K562 (cell line): Measurements from ENCODE around the gene GLIPR2. TPM values are rescaled to one million over a fixed set of nuclear protein-coding genes. Genes with fewer than 3 reads are reported as not detected.

Source experiments
- ATAC-seq: fragments of 200-7000 bp; cut with Tn5 transposase; 3 replicates; pipeline ENCODE4 v1.9.1; 2020; ENCODE audit warnings: moderate library complexity
- BruUV-seq: library from RNA; stranded (reverse); fragments of 400-500 nt; replicated peaks from 2 replicates; lab custom pipeline; 2021; lab: Mats Ljungman, UMichigan
- CTCF ChIA-PET: fragments of 300-600 bp; formaldehyde crosslinking; extraction: SDS; loops from one replicate; lab custom pipeline; 2021; ENCODE audit warnings: low intra/inter-chr PET ratio; lab: Yijun Ruan, JAX
- POLR2A ChIA-PET: fragments of 300-600, 350-650 bp; sonication (Branson Sonifier 250); formaldehyde crosslinking; extraction: SDS; loops from one replicate; lab custom pipeline; 2021; ENCODE audit warnings: antibody characterized with exemption, inconsistent platforms; lab: Yijun Ruan, JAX
- DNase-seq, 4 experiments: peaks; one replicate each; pipeline versions ENCODE4 v3.0.0 to v3.0.0-alpha.2; 2011 to 2018; ENCODE audit warnings: low spot score in 3 of 4, mixed read lengths in 3 of 4; ENCODE audit errors: extremely low read depth in 1 of 4
- FAIRE-seq: peaks from 2 replicates; lab custom pipeline; 2011; peaks lifted over from hg19 to GRCh38; lab: Jason Lieb, UNC
- H2AFZ ChIP-seq: 2 replicates; pipeline ENCODE4 v1.6.0; 2011; ENCODE audit warnings: low read depth, low read length, control low read depth, inconsistent platforms
- H3K27ac ChIP-seq: fragments of 200-600 bp; 3 replicates; pipeline ENCODE4 v1.8.0; 2011; ENCODE audit warnings: low read depth, mild to moderate bottlenecking, control low read depth, inconsistent platforms, low read length, moderate library complexity, mixed read lengths; ENCODE audit errors: extremely low read depth
- H3K27me3 ChIP-seq, 2 experiments: fragments of 300-600 bp in 1 of 2; 2 replicates in 1 of 2; 3 replicates in 1 of 2; pipeline versions ENCODE4 v1.6.0 to v1.8.0; 2011; ENCODE audit warnings: inconsistent platforms in 2 of 2, low read length in 2 of 2, mild to moderate bottlenecking in 1 of 2, mixed read lengths in 1 of 2, moderate library complexity in 1 of 2; ENCODE audit not compliant: control insufficient read depth in 2 of 2, insufficient read depth in 2 of 2
- H3K36me3 ChIP-seq: fragments of 300-600 bp; 3 replicates; pipeline ENCODE4 v1.8.0; 2011; ENCODE audit warnings: mild to moderate bottlenecking, low read length, inconsistent platforms; ENCODE audit not compliant: control insufficient read depth, insufficient read depth
- H3K4me1 ChIP-seq, 2 experiments: fragments of 200-600 bp in 1 of 2; replicated peaks in 1 of 2; 2 replicates in 1 of 2; 3 replicates in 1 of 2; pipeline versions ENCODE4 v1.5.1 to v1.8.0; 2011; ENCODE audit warnings: inconsistent platforms in 2 of 2, low read length in 2 of 2, mild to moderate bottlenecking in 1 of 2, mixed read lengths in 1 of 2, moderate library complexity in 1 of 2; ENCODE audit not compliant: control insufficient read depth in 2 of 2, insufficient read depth in 2 of 2
- H3K4me2 ChIP-seq: 2 replicates; pipeline ENCODE4 v1.6.1; 2011; ENCODE audit warnings: low read length, control low read depth, inconsistent platforms, mixed read lengths; ENCODE audit not compliant: insufficient read depth
- H3K4me3 ChIP-seq: fragments of 200-600 bp; sonication (generic), shearing (Covaris generic); 2 replicates; pipeline ENCODE4 v1.5.1; 2016; ENCODE audit warnings: control low read depth, inconsistent platforms
- H3K79me2 ChIP-seq: fragments of 200-600 bp; 3 replicates; pipeline ENCODE4 v1.8.0; 2011; ENCODE audit warnings: low read length, inconsistent platforms; ENCODE audit not compliant: control insufficient read depth, insufficient read depth
- H3K9ac ChIP-seq, 2 experiments: 2 replicates each; pipeline versions ENCODE4 v1.6.0 to v1.6.1; 2011; ENCODE audit warnings: low read depth in 2 of 2, low read length in 2 of 2, control low read depth in 1 of 2, inconsistent platforms in 1 of 2, mild to moderate bottlenecking in 1 of 2, mixed read lengths in 1 of 2; ENCODE audit not compliant: insufficient read depth in 1 of 2
- H3K9me1 ChIP-seq: one replicate; pipeline ENCODE4 v1.6.0; 2011; ENCODE audit warnings: inconsistent platforms, mild to moderate bottlenecking, low read length, moderate library complexity; ENCODE audit not compliant: control insufficient read depth, insufficient read depth
- H3K9me3 ChIP-seq: replicated peaks from 2 replicates; pipeline ENCODE4 v1.5.1; 2011; ENCODE audit warnings: low read depth, low read length, inconsistent platforms; ENCODE audit not compliant: control insufficient read depth, insufficient read depth
- H4K20me1 ChIP-seq: replicated peaks from 2 replicates; pipeline ENCODE4 v1.6.1; 2011; ENCODE audit warnings: low read length, inconsistent platforms, mixed read lengths; ENCODE audit not compliant: control insufficient read depth, insufficient read depth
- ATF7 ChIP-seq: fragments of 450-650 bp; IDR thresholded peaks from 2 replicates; pipeline ENCODE4 v1.7.1; 2014; ENCODE audit warnings: mild to moderate bottlenecking, moderate library complexity
- CBFA2T3 ChIP-seq: fragments of 450-650 bp; IDR thresholded peaks from 2 replicates; pipeline ENCODE4 v1.6.1; 2017
- KDM1A ChIP-seq, 2 experiments: fragments of 450-650 bp; IDR thresholded peaks; 2 replicates each; pipeline ENCODE4 v1.6.1; 2016; ENCODE audit warnings: mild to moderate bottlenecking in 2 of 2
- MYC ChIP-seq, 2 experiments: fragments of 250-450 bp in 1 of 2; sonication (Bioruptor Pico) in 1 of 2; IDR thresholded peaks; 2 replicates each; pipeline versions ENCODE4 v1.5.1 to v1.6.1; 2012 to 2021; ENCODE audit warnings: low read depth in 2 of 2, borderline replicate concordance in 1 of 2, improper control_type of control experiment in 1 of 2, low read length in 1 of 2, mild to moderate bottlenecking in 1 of 2, moderate library complexity in 1 of 2
- NEUROD1 ChIP-seq: fragments of 150-350 bp; IDR thresholded peaks from 2 replicates; pipeline ENCODE4 v1.6.1; 2014; ENCODE audit warnings: borderline replicate concordance, low read length, low read depth; ENCODE audit not compliant: partially characterized antibody
- PRMT5 ChIP-seq: sonication (generic); formaldehyde crosslinking; IDR thresholded peaks from 2 replicates; pipeline ENCODE4 v1.5.0; 2020; ENCODE audit warnings: missing genetic modification reagents
- TARDBP ChIP-seq: fragments of 450-650 bp; IDR thresholded peaks from 2 replicates; pipeline ENCODE4 v1.6.1; 2016
- ZNF212 ChIP-seq: fragments of 450-650 bp; formaldehyde crosslinking; IDR thresholded peaks from 2 replicates; pipeline ENCODE4 v1.4.0; 2020; ENCODE audit warnings: mild to moderate bottlenecking
- WGBS: fragments of 100-300 bp; shearing (Covaris generic); methylation state at CpG from one replicate; pipeline ENCODE4 v1.1.6; 2016; ENCODE audit warnings: low coverage, mixed read lengths; ENCODE audit not compliant: insufficient coverage; ENCODE audit errors: missing lambda C conversion rate; 5-methylcytosine and 5-hydroxymethylcytosine counted together
- in situ Hi-C: fragments of 300-500 bp; cut with MboI; formaldehyde crosslinking; loops from 4 replicates; pipeline ENCODE4 v1.15.0; 2018; ENCODE audit warnings: inconsistent platforms, mixed read lengths
- intact Hi-C: fragments of 100-400 bp; cut with micrococcal nuclease; formaldehyde crosslinking; loops from 2 replicates; pipeline ENCODE4 v1.14.2; 2022
- polyA plus RNA-seq, 8 experiments: library from polyadenylated mRNA; depleted of rRNA in 4 of 8; stranded (reverse) in 5 of 8; unstranded in 3 of 8; fragments of >200 nt; fragmentation: Nextera tagmentation in 2 of 8; fragmentation: Illumina TruSeq in 1 of 8; extraction: Ambion mirVana in 2 of 8; extraction: Trizol in 1 of 8; gene quantifications; 2 replicates each; pipeline versions ENCODE4 v1.2.1 to v1.2.3, GENCODE V29; 2011 to 2014; ENCODE audit warnings: inconsistent platforms in 1 of 8, missing spikeins in 1 of 8
- total RNA-seq, 7 experiments: library from RNA; depleted of rRNA in 6 of 7; stranded (reverse); fragments of >200 nt in 6 of 7; fragmentation: Illumina TruSeq in 2 of 7; extraction: Trizol in 2 of 7; gene quantifications; 2 replicates each; pipeline versions ENCODE4 v1.2.1 to v1.2.3, GENCODE V29; 2011 to 2021; ENCODE audit warnings: low replicate concordance in 1 of 7
- TF ChIP-seq, protein P1 (sequence below): fragments of 450-650 bp; IDR thresholded peaks from 2 replicates; pipeline ENCODE4 v1.6.1; 2018; ENCODE audit not compliant: partially characterized antibody
- TF ChIP-seq, protein P2 (sequence below), 2 experiments: fragments of 450-650 bp in 1 of 2; sonication (generic) in 1 of 2; formaldehyde crosslinking in 1 of 2; IDR thresholded peaks in 1 of 2; conservative IDR thresholded peaks in 1 of 2; 2 replicates each; pipeline versions ENCODE4 v1.6.1 to v1.8.1; 2016 to 2023; ENCODE audit warnings: mild to moderate bottlenecking in 2 of 2, moderate library complexity in 2 of 2, inconsistent platforms in 1 of 2, missing genetic modification reagents in 1 of 2
- TF ChIP-seq, protein P3 (sequence below): fragments of 450-650 bp; formaldehyde crosslinking; IDR thresholded peaks from 2 replicates; pipeline ENCODE4 v1.4.0; 2022; ENCODE audit warnings: missing genetic modification characterization
- TF ChIP-seq, protein P4 (sequence below): fragments of 250-450 bp; sonication (Bioruptor Pico); IDR thresholded peaks from 2 replicates; pipeline ENCODE4 v1.8.0; 2021; ENCODE audit warnings: mild to moderate bottlenecking, moderate library complexity

Gene GLIPR2
- total and polyA plus RNA-seq, 9 of the 15 experiments (the other 6 are each of a cell fraction or from before 2014, with no cell fraction given) = 1.4 to 8.8 (median 2.9) TPM

DNA sequence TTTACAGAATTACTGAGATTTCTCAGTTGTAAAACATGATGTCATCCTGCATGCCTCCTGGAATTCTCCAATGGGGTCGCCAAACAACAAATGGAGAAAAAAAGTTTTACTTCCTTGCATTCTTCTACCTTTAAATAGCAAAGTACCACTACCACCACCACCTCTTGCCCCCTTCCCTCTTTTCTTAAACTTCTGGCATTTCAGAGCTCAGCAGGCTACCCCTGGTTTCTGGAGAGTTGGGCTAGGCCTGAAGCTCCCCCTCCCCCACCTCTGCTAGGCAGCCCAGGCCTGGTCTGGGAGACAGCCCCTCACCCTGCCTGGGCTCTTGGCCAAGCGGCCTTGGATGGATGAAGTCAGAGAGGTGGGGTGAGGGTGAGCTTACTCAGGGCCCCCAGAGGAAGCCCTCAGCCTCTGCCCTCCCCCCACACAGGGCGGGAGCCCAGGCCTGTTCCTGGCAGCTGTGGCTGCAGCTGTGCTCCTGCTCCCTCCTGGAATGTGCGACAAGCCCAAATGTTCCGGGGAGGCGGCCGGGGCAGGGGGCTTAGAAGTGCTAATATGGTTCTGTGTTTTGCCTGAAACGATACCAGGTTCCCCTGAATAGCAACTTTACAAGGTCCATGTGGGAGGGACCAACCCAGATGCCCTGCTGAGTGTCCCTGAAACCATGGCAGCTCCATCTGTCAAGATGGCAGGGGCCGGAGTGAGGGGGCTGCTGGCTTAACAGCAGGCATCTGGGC is 26.7 kb downstream of the GLIPR2 start:
- Histone ChIP-seq H3K4me3 (no peak overlapping the region), H3K4me1 (peaks cover under 1 to 16% of the 10 kb centered on the region in 2 experiments; a peak in 3 of 5 replicates), H3K9me1 (no peaks in the 10 kb centered on the region), H3K4me2 (no peak overlapping the region), H3K79me2 (no peaks in the 10 kb centered on the region), H2AFZ (no peak overlapping the region), H3K9me3 (no peaks in the 10 kb centered on the region), H3K27ac (no peak overlapping the region), H4K20me1 (no peaks in the 10 kb centered on the region), H3K9ac (peak overlapping the region in 1 of 2 experiments; percentile 13; a peak in 2 of 4 replicates), H3K36me3 (no peaks in the 10 kb centered on the region), H3K27me3 (no peaks in the 10 kb centered on the region)
- in situ Hi-C loops (no loop called here), intact Hi-C loops (no loop called here)
- CTCF ChIA-PET = no interaction called here
- ATAC-seq (no peak; the same call in 2 of the 3 replicates), FAIRE-seq (no peak), DNase-seq (peak in 1 of 4 experiments; percentile 35)
- no TSS peak for BruUV-seq
- WGBS = 44% methylated on average over 7 of the region's 9 CpGs
- POLR2A ChIA-PET = interaction anchor here (0.7 to 1.1 kb wide), 3 partner anchors 19 to 27 kb away, joined by 3 to 6 read pairs (median 3); partner anchors contain the start of gene CLTA
- TF ChIP-seq PRMT5 (CRISPR knock-in tag) (no peak), CBFA2T3 (0 out of 2 replicates have a peak, but pooled peaks have one; percentile 4), NEUROD1 (no peak), TARDBP (no peak), ZNF212 (CRISPR knock-in tag) (no peak), KDM1A (IDR thresholded peaks at IDR 0.05) (no peak), ATF7 (peak; percentile 56; the same call in 1 of the 2 replicates), MYC (IDR thresholded peaks at IDR 0.05; ENCODE audit: low read depth, low read length) (no peak), MYC (CRISPR knock-in tag; IDR thresholded peaks at IDR 0.05; ENCODE audit: borderline replicate concordance, low read depth) (no peak)
- TF ChIP-seq, protein P1, sequence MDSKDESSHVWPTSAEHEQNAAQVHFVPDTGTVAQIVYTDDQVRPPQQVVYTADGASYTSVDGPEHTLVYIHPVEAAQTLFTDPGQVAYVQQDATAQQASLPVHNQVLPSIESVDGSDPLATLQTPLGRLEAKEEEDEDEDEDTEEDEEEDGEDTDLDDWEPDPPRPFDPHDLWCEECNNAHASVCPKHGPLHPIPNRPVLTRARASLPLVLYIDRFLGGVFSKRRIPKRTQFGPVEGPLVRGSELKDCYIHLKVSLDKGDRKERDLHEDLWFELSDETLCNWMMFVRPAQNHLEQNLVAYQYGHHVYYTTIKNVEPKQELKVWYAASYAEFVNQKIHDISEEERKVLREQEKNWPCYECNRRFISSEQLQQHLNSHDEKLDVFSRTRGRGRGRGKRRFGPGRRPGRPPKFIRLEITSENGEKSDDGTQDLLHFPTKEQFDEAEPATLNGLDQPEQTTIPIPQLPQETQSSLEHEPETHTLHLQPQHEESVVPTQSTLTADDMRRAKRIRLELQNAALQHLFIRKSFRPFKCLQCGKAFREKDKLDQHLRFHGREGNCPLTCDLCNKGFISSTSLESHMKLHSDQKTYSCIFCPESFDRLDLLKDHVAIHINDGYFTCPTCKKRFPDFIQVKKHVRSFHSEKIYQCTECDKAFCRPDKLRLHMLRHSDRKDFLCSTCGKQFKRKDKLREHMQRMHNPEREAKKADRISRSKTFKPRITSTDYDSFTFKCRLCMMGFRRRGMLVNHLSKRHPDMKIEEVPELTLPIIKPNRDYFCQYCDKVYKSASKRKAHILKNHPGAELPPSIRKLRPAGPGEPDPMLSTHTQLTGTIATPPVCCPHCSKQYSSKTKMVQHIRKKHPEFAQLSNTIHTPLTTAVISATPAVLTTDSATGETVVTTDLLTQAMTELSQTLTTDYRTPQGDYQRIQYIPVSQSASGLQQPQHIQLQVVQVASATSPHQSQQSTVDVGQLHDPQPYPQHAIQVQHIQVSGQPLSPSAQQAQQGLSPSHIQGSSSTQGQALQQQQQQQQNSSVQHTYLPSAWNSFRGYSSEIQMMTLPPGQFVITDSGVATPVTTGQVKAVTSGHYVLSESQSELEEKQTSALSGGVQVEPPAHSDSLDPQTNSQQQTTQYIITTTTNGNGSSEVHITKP = peak; percentile 95
- TF ChIP-seq, protein P2, sequence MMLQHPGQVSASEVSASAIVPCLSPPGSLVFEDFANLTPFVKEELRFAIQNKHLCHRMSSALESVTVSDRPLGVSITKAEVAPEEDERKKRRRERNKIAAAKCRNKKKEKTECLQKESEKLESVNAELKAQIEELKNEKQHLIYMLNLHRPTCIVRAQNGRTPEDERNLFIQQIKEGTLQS (IDR thresholded peaks at IDR 0.05) = peak; percentile 63
- TF ChIP-seq, protein P2 (CRISPR knock-in tag; conservative IDR thresholded peaks at IDR 0.05) = no peak
- TF ChIP-seq, protein P3, sequence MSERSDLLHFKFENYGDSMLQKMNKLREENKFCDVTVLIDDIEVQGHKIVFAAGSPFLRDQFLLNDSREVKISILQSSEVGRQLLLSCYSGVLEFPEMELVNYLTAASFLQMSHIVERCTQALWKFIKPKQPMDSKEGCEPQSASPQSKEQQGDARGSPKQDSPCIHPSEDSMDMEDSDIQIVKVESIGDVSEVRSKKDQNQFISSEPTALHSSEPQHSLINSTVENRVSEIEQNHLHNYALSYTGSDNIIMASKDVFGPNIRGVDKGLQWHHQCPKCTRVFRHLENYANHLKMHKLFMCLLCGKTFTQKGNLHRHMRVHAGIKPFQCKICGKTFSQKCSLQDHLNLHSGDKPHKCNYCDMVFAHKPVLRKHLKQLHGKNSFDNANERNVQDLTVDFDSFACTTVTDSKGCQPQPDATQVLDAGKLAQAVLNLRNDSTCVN (CRISPR knock-in tag) = no peak
- TF ChIP-seq, protein P4, sequence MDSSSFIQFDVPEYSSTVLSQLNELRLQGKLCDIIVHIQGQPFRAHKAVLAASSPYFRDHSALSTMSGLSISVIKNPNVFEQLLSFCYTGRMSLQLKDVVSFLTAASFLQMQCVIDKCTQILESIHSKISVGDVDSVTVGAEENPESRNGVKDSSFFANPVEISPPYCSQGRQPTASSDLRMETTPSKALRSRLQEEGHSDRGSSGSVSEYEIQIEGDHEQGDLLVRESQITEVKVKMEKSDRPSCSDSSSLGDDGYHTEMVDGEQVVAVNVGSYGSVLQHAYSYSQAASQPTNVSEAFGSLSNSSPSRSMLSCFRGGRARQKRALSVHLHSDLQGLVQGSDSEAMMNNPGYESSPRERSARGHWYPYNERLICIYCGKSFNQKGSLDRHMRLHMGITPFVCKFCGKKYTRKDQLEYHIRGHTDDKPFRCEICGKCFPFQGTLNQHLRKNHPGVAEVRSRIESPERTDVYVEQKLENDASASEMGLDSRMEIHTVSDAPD (CRISPR knock-in tag) = no peak
